MM.1S (cell line): Measurements from ENCODE around the gene SDK1.

Experiments
- DNase-seq: peaks from one replicate; pipeline ENCODE4 v3.0.0-alpha.2; 2015
- H2AFZ ChIP-seq: fragments of 300-600 bp; sonication (generic); 2 replicates; pipeline ENCODE4 v1.6.0; 2016; ENCODE audit warnings: antibody characterized with exemption, low read length
- H3F3A ChIP-seq: fragments of 300-600 bp; sonication (generic); 2 replicates; pipeline ENCODE4 v1.6.1; 2016; ENCODE audit warnings: mild to moderate bottlenecking, antibody characterized with exemption, low read length, moderate library complexity, mixed read lengths; ENCODE audit not compliant: insufficient read depth
- H3K27ac ChIP-seq: fragments of 300-600 bp; sonication (generic); 2 replicates; pipeline ENCODE4 v1.5.1; 2016; ENCODE audit warnings: mild to moderate bottlenecking, low read length
- H3K27me3 ChIP-seq: fragments of 300-600 bp; sonication (generic); replicated peaks from 2 replicates; pipeline ENCODE4 v1.6.0; 2016; ENCODE audit warnings: low read length; ENCODE audit not compliant: insufficient read depth
- H3K36me3 ChIP-seq: fragments of 300-600 bp; sonication (generic); replicated peaks from 2 replicates; pipeline ENCODE4 v1.6.1; 2016; ENCODE audit warnings: mild to moderate bottlenecking, low read length, mixed read lengths; ENCODE audit not compliant: insufficient read depth
- H3K4me1 ChIP-seq: fragments of 300-600 bp; sonication (generic); 2 replicates; pipeline ENCODE4 v1.6.1; 2016; ENCODE audit warnings: low read length, mixed read lengths
- H3K4me2 ChIP-seq: fragments of 300-600 bp; sonication (generic); 2 replicates; pipeline ENCODE4 v1.6.0; 2016; ENCODE audit warnings: low read depth, low read length
- H3K4me3 ChIP-seq: fragments of 300-600 bp; sonication (generic); 2 replicates; pipeline ENCODE4 v1.5.1; 2016; ENCODE audit warnings: low read length, mixed read lengths
- H3K79me2 ChIP-seq: fragments of 300-600 bp; sonication (generic); 2 replicates; pipeline ENCODE4 v1.6.1; 2016; ENCODE audit warnings: mixed run types, low read length, mixed read lengths
- H3K9ac ChIP-seq: fragments of 300-600 bp; sonication (generic); 2 replicates; pipeline ENCODE4 v1.6.1; 2016; ENCODE audit warnings: low read length, mixed read lengths
- H3K9me2 ChIP-seq: fragments of 300-600 bp; sonication (generic); replicated peaks from 2 replicates; pipeline ENCODE4 v1.6.1; 2016; ENCODE audit warnings: mild to moderate bottlenecking, low read length, mixed read lengths; ENCODE audit not compliant: insufficient read depth
- H3K9me3 ChIP-seq: fragments of 300-600 bp; sonication (generic); replicated peaks from 2 replicates; pipeline ENCODE4 v1.6.1; 2016; ENCODE audit warnings: mild to moderate bottlenecking, low read length, mixed read lengths; ENCODE audit not compliant: insufficient read depth
- H4K20me1 ChIP-seq: fragments of 300-600 bp; sonication (generic); 2 replicates; pipeline ENCODE4 v1.6.1; 2016; ENCODE audit warnings: mild to moderate bottlenecking, low read length, moderate library complexity, mixed read lengths; ENCODE audit not compliant: insufficient read depth
- CTCF ChIP-seq: fragments of 300-600 bp; sonication (generic); IDR thresholded peaks from 2 replicates; pipeline ENCODE4 v1.5.1; 2016; ENCODE audit warnings: antibody characterized with exemption, low read length, mixed read lengths
- EZH2 ChIP-seq: fragments of 300-600 bp; sonication (generic); optimal IDR thresholded peaks from 2 replicates; pipeline ENCODE3; 2017; ENCODE audit warnings: low read depth, mild to moderate bottlenecking, antibody characterized with exemption, low read length, mixed read lengths
- EZH2phosphoT487 ChIP-seq: fragments of 300-600 bp; sonication (generic); IDR thresholded peaks from 2 replicates; pipeline ENCODE4 v1.6.1; 2018; ENCODE audit warnings: antibody characterized with exemption, low read length

SDK1 gene

GRCh38 chr7:3399858-3400257, 98.8 kb downstream of the SDK1 start:
- no peaks in the 10 kb centered on the region for H3K4me1 ChIP-seq
- no peaks in the 10 kb centered on the region for H3K79me2 ChIP-seq
- H4K20me1 ChIP-seq: no peaks in the 10 kb centered on the region
- H3K27me3 ChIP-seq: no peaks in the 10 kb centered on the region
- no peak overlapping the region for H3K4me3 ChIP-seq
- no peak overlapping the region for H3K4me2 ChIP-seq
- H3K9ac ChIP-seq: no peak overlapping the region
- no peaks in the 10 kb centered on the region for H3K9me2 ChIP-seq
- H3F3A ChIP-seq: no peaks in the 10 kb centered on the region
- no peaks in the 10 kb centered on the region for H3K36me3 ChIP-seq
- no peak overlapping the region for H3K27ac ChIP-seq
- H3K9me3 ChIP-seq: no peaks in the 10 kb centered on the region
- TF ChIP-seq CTCF (no peak), EZH2phosphoT487 (no peak), EZH2 (no peak)
- H2AFZ ChIP-seq: no peak overlapping the region
- no peak for DNase-seq

GRCh38 chr7:3404501-3404900, 103.4 kb downstream of the SDK1 start:
- H3K4me3 ChIP-seq: no peak overlapping the region
- no peak overlapping the region for H2AFZ ChIP-seq
- no peak for DNase-seq
- no peaks in the 10 kb centered on the region for H3K79me2 ChIP-seq
- H3K4me2 ChIP-seq: no peak overlapping the region
- no peak for TF ChIP-seq EZH2phosphoT487
- TF ChIP-seq CTCF: no peak
- TF ChIP-seq EZH2: no peak
- no peaks in the 10 kb centered on the region for H4K20me1 ChIP-seq
- no peak overlapping the region for H3K9ac ChIP-seq
- H3K9me3 ChIP-seq: no peaks in the 10 kb centered on the region
- H3K27ac ChIP-seq: no peak overlapping the region
- H3K9me2 ChIP-seq: no peaks in the 10 kb centered on the region
- no peaks in the 10 kb centered on the region for H3F3A ChIP-seq
- H3K27me3 ChIP-seq: no peaks in the 10 kb centered on the region
- H3K36me3 ChIP-seq: no peaks in the 10 kb centered on the region
- H3K4me1 ChIP-seq: peaks cover 5% of the 10 kb centered on the region

GRCh38 chr7:3408814-3409595, 108.0 kb downstream of the SDK1 start:
- Histone ChIP-seq H3K27me3 (no peaks in the 10 kb centered on the region), H3F3A (no peaks in the 10 kb centered on the region), H3K9me3 (no peaks in the 10 kb centered on the region), H3K27ac (peak overlapping the region; percentile 41; the same call in 1 of the 2 replicates), H3K36me3 (no peaks in the 10 kb centered on the region), H3K9ac (peak overlapping the region; percentile 15; the same call in 1 of the 2 replicates), H4K20me1 (no peaks in the 10 kb centered on the region), H3K4me3 (0 out of 2 replicates have a peak overlapping the region, but pooled peaks have one; percentile 17), H3K4me2 (peak overlapping the region; percentile 47), H2AFZ (0 out of 2 replicates have a peak overlapping the region, but pooled peaks have one; percentile 37), H3K9me2 (no peaks in the 10 kb centered on the region), H3K4me1 (peaks cover 9% of the 10 kb centered on the region), H3K79me2 (no peaks in the 10 kb centered on the region)
- peak; percentile 81 for DNase-seq
- no peak for TF ChIP-seq CTCF
- no peak for TF ChIP-seq EZH2phosphoT487
- no peak for TF ChIP-seq EZH2
